H9 (cell line): ENCODE data around the gene C1orf226. TPM values are rescaled to one million over a fixed set of nuclear protein-coding genes. Genes with fewer than 3 reads are reported as not detected.

Experiments
- DNase-seq: peaks from one replicate; pipeline ENCODE4 v3.0.0-alpha.2; 2017
- H2AFZ ChIP-seq: one replicate; pipeline ENCODE4 v1.6.1; 2013; ENCODE audit warnings: mild to moderate bottlenecking, low read length, control low read depth, moderate library complexity
- H2AK5ac ChIP-seq: 2 replicates; pipeline ENCODE4 v1.6.1; 2013; ENCODE audit warnings: low read length, control low read depth, mixed read lengths; ENCODE audit not compliant: insufficient read length
- H2BK120ac ChIP-seq: one replicate; pipeline ENCODE4 v1.6.1; 2013; ENCODE audit warnings: low read depth, mild to moderate bottlenecking, low read length, control low read depth, inconsistent platforms; ENCODE audit not compliant: poor library complexity, severe bottlenecking
- H2BK12ac ChIP-seq: 2 replicates; pipeline ENCODE4 v1.6.1; 2013; ENCODE audit warnings: low read length, control low read depth, mixed read lengths, low read depth; ENCODE audit not compliant: insufficient read length
- H2BK15ac ChIP-seq: 2 replicates; pipeline ENCODE4 v1.6.1; 2013; ENCODE audit warnings: low read depth, low read length, control low read depth
- H2BK20ac ChIP-seq: one replicate; pipeline ENCODE4 v1.6.1; 2013; ENCODE audit warnings: low read depth, mild to moderate bottlenecking, low read length, control low read depth, inconsistent platforms; ENCODE audit not compliant: poor library complexity, severe bottlenecking
- H2BK5ac ChIP-seq: 2 replicates; pipeline ENCODE4 v1.6.1; 2013; ENCODE audit warnings: low read length, control low read depth, mixed read lengths; ENCODE audit not compliant: insufficient read length
- H3K14ac ChIP-seq: 2 replicates; pipeline ENCODE4 v1.6.1; 2013; ENCODE audit warnings: low read length, control low read depth; ENCODE audit not compliant: insufficient read depth
- H3K18ac ChIP-seq: 2 replicates; pipeline ENCODE4 v1.6.1; 2013; ENCODE audit warnings: low read depth, mild to moderate bottlenecking, mixed read lengths, low read length, control low read depth; ENCODE audit not compliant: insufficient read length
- H3K23ac ChIP-seq: 2 replicates; pipeline ENCODE4 v1.6.1; 2013; ENCODE audit warnings: low read length, control low read depth, mixed read lengths, low read depth; ENCODE audit not compliant: insufficient read length
- H3K23me2 ChIP-seq: 2 replicates; pipeline ENCODE4 v1.6.1; 2013; ENCODE audit warnings: low read depth, mild to moderate bottlenecking, mixed read lengths, low read length, control low read depth; ENCODE audit not compliant: insufficient read length, poor library complexity, severe bottlenecking
- H3K27ac ChIP-seq: 2 replicates; pipeline ENCODE4 v1.5.1; 2013; ENCODE audit warnings: low read length, control low read depth, mixed read lengths, low read depth; ENCODE audit not compliant: insufficient read length
- H3K27me3 ChIP-seq: 2 replicates; pipeline ENCODE4 v1.6.1; 2013; ENCODE audit warnings: low read length, control low read depth, inconsistent platforms; ENCODE audit not compliant: insufficient read depth
- H3K4ac ChIP-seq: 2 replicates; pipeline ENCODE4 v1.6.1; 2013; ENCODE audit warnings: low read depth, mild to moderate bottlenecking, control low read depth, inconsistent platforms, low read length, moderate library complexity
- H3K4me1 ChIP-seq: 2 replicates; pipeline ENCODE4 v1.6.1; 2013; ENCODE audit warnings: low read length, control low read depth, inconsistent platforms; ENCODE audit not compliant: insufficient read depth
- H3K4me2 ChIP-seq: 2 replicates; pipeline ENCODE4 v1.6.1; 2013; ENCODE audit warnings: low read length, control low read depth, mixed read lengths; ENCODE audit not compliant: insufficient read length, insufficient read depth
- H3K56ac ChIP-seq: 2 replicates; pipeline ENCODE4 v1.6.1; 2013; ENCODE audit warnings: low read depth, mild to moderate bottlenecking, mixed read lengths, low read length, control low read depth; ENCODE audit not compliant: insufficient read length
- H3K79me1 ChIP-seq: 2 replicates; pipeline ENCODE4 v1.6.1; 2013; ENCODE audit warnings: low read depth, mild to moderate bottlenecking, moderate library complexity, low read length, control low read depth, inconsistent platforms; ENCODE audit not compliant: insufficient read depth, poor library complexity, severe bottlenecking
- H3K79me2 ChIP-seq: 2 replicates; pipeline ENCODE4 v1.6.1; 2013; ENCODE audit warnings: low read length, control low read depth, inconsistent platforms; ENCODE audit not compliant: insufficient read depth
- H3K9ac ChIP-seq: 2 replicates; pipeline ENCODE4 v1.6.1; 2013; ENCODE audit warnings: low read length, control low read depth, mixed read lengths; ENCODE audit not compliant: insufficient read length; ENCODE audit errors: extremely low read depth
- H3K9me3 ChIP-seq: one replicate; pipeline ENCODE4 v1.6.1; 2013; ENCODE audit warnings: low read depth, low read length, inconsistent platforms; ENCODE audit not compliant: control insufficient read depth
- H3T11ph ChIP-seq: one replicate; pipeline ENCODE4 v1.6.1; 2013; ENCODE audit warnings: mild to moderate bottlenecking, low read length, control low read depth, inconsistent platforms
- H4K20me1 ChIP-seq: one replicate; pipeline ENCODE4 v1.6.1; 2013; ENCODE audit not compliant: control insufficient read depth, insufficient read length, insufficient read depth
- H4K5ac ChIP-seq: 2 replicates; pipeline ENCODE4 v1.6.1; 2013; ENCODE audit warnings: low read depth, mild to moderate bottlenecking, mixed read lengths, low read length, control low read depth; ENCODE audit not compliant: insufficient read length
- H4K8ac ChIP-seq: replicated peaks from 2 replicates; pipeline ENCODE4 v1.6.1; 2013; ENCODE audit warnings: low read length, control low read depth, mixed read lengths, low read depth; ENCODE audit not compliant: insufficient read length
- H4K91ac ChIP-seq: 2 replicates; pipeline ENCODE4 v1.6.1; 2013; ENCODE audit warnings: low read depth, mild to moderate bottlenecking, moderate library complexity, mixed read lengths, low read length, control low read depth; ENCODE audit not compliant: insufficient read length
- H3K27ac Mint-ChIP-seq, 3 experiments: 2 replicates in 2 of 3; 3 replicates in 1 of 3; pipeline ENCODE4 v1.8.0; 2020 to 2021; ENCODE audit warnings: mixed read lengths in 3 of 3, mild to moderate bottlenecking in 1 of 3, moderate library complexity in 1 of 3
- H3K27me3 Mint-ChIP-seq: 2 replicates; pipeline ENCODE4 v1.8.0; 2021; ENCODE audit warnings: low read depth, mild to moderate bottlenecking, moderate library complexity, mixed read lengths
- H3K36me3 Mint-ChIP-seq, 3 experiments: 2 replicates in 2 of 3; 3 replicates in 1 of 3; pipeline ENCODE4 v1.8.0; 2020 to 2021; ENCODE audit warnings: low read depth in 3 of 3, mixed read lengths in 3 of 3; ENCODE audit not compliant: insufficient read depth in 1 of 3
- H3K4me1 Mint-ChIP-seq, 2 experiments: 2 replicates each; pipeline ENCODE4 v1.8.0; 2020; ENCODE audit warnings: mixed read lengths in 2 of 2
- H3K4me3 Mint-ChIP-seq, 2 experiments: 2 replicates in 1 of 2; 3 replicates in 1 of 2; pipeline ENCODE4 v1.8.0; 2020 to 2021; ENCODE audit warnings: mild to moderate bottlenecking in 2 of 2, mixed read lengths in 2 of 2, moderate library complexity in 1 of 2
- H3K9me3 Mint-ChIP-seq, 2 experiments: 2 replicates in 1 of 2; 3 replicates in 1 of 2; pipeline ENCODE4 v1.8.0; 2020; ENCODE audit warnings: mild to moderate bottlenecking in 2 of 2, mixed read lengths in 2 of 2, moderate library complexity in 1 of 2
- WGBS: extraction: QIAGEN DNeasy Blood & Tissue Kit; methylation state at CpG from one replicate; pipeline ENCODE4 v1.1.7; 2013; ENCODE audit warnings: missing lambda C conversion rate, low lambda C conversion rate, mixed read lengths; ENCODE audit not compliant: insufficient read length; ENCODE audit errors: extremely low coverage; 5-methylcytosine and 5-hydroxymethylcytosine counted together
- total RNA-seq: library from RNA; stranded (reverse); gene quantifications from 2 replicates; pipeline ENCODE4 v1.2.1, GENCODE V29; 2021
- TF ChIP-seq, protein P1 (sequence below): fragments of 200-600 bp; sonication (generic); conservative IDR thresholded peaks from 3 replicates; pipeline ENCODE4 v1.8.0; 2021; ENCODE audit warnings: antibody characterized with exemption, mild to moderate bottlenecking

Gene C1orf226
- total RNA-seq, 1 experiment from 2014 or later, result 11.5 TPM

DNA sequence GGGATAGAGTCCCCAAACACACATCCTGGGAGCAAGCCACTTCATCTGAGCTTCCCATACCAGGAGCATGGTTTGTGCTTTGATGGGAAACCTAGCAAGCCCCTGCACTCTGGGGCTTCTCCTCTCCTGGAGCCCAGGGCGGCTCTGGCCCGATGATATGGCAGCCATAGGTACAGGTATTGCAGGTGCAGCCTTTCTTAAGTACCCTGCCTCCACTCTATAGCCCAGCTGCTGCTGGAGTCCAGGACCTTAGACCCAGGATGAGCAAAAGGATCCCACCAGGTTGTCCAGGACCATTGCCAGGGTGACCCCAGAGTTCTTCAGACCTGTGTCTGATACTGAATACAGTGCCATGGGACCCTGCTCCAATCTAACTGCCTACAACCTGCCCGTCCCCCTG is 4.2 kb downstream of the C1orf226 start:
- no peaks in the 10 kb centered on the region for H3K79me2 ChIP-seq
- H4K20me1 ChIP-seq, result no peaks in the 10 kb centered on the region
- no peak overlapping the region for H3K18ac ChIP-seq
- H3K27me3 ChIP-seq, result no peaks in the 10 kb centered on the region
- H3K4ac ChIP-seq, result no peak overlapping the region
- Mint-ChIP-seq H3K36me3 (peaks cover 8 to 23% (median 18%) of the 10 kb centered on the region in 3 experiments; a peak in 6 of 7 replicates), H3K9me3 (no peaks in the 10 kb centered on the region), H3K27ac (no peak overlapping the region), H3K27me3 (no peaks in the 10 kb centered on the region; the same call in none of the 2 replicates), H3K4me3 (no peak overlapping the region), H3K4me1 (peaks cover 25 to 28% of the 10 kb centered on the region in 2 experiments)
- no peak overlapping the region for H2BK120ac ChIP-seq
- no peak overlapping the region for H2BK20ac ChIP-seq
- H2BK12ac ChIP-seq, result no peak overlapping the region
- no peak overlapping the region; the same call in 1 of the 2 replicates for H3K14ac ChIP-seq
- no peak overlapping the region for H2AFZ ChIP-seq
- no peak overlapping the region for H2BK15ac ChIP-seq
- H3K23me2 ChIP-seq, result no peaks in the 10 kb centered on the region
- H4K91ac ChIP-seq, result no peak overlapping the region
- no peaks in the 10 kb centered on the region for H3K9me3 ChIP-seq
- H3K23ac ChIP-seq, result no peak overlapping the region
- TF ChIP-seq, protein P1, sequence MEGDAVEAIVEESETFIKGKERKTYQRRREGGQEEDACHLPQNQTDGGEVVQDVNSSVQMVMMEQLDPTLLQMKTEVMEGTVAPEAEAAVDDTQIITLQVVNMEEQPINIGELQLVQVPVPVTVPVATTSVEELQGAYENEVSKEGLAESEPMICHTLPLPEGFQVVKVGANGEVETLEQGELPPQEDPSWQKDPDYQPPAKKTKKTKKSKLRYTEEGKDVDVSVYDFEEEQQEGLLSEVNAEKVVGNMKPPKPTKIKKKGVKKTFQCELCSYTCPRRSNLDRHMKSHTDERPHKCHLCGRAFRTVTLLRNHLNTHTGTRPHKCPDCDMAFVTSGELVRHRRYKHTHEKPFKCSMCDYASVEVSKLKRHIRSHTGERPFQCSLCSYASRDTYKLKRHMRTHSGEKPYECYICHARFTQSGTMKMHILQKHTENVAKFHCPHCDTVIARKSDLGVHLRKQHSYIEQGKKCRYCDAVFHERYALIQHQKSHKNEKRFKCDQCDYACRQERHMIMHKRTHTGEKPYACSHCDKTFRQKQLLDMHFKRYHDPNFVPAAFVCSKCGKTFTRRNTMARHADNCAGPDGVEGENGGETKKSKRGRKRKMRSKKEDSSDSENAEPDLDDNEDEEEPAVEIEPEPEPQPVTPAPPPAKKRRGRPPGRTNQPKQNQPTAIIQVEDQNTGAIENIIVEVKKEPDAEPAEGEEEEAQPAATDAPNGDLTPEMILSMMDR, result no peak
- H3K4me2 ChIP-seq, result no peak overlapping the region
- no peak overlapping the region for H2BK5ac ChIP-seq
- H3K27ac ChIP-seq, result no peak overlapping the region
- no peaks in the 10 kb centered on the region for H3K79me1 ChIP-seq
- no peak overlapping the region for H3K9ac ChIP-seq
- no peak overlapping the region for H2AK5ac ChIP-seq
- WGBS, result no CpG with 5 or more reads among the region's 3 CpGs
- no peak overlapping the region for H3T11ph ChIP-seq
- no peaks in the 10 kb centered on the region for H3K4me1 ChIP-seq
- H4K5ac ChIP-seq, result no peak overlapping the region
- H3K56ac ChIP-seq, result no peak overlapping the region
- no peak overlapping the region for H4K8ac ChIP-seq
- DNase-seq, result no peak
